NCI-H2196 treated with DMSO at 0.1 percent for 48 hours (cell line): Measurements from ENCODE around the gene GPR161.

ENCODE experiments used
- DNase-seq: peaks from one replicate; lab custom pipeline; 2025; ENCODE audit not compliant: unreplicated experiment; lab: John Stamatoyannopoulos, UW

Gene GPR161

DNA sequence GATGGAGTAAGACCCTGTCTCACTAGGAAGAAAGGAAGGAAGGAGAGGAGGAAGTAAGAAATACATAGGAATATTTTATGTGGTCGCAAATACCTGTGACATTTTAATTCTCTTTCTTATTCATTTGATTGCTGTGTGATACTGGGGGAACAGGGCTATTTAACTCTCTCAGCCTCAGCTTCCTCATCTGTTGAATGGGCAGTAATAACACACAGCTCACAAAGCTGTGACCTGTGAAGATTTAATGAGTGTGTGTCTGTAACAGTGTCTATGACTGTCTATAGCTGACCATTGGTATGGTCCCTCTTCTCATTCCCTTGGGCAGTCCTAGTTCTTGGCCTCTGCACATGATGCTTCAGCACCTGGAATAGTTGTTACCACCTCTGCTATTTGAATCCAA lies 13.6 kb upstream of the GPR161 start:
- DNase-seq, result no peak

GRCh38 chr1:168148916-168149315 lies 12.2 kb upstream of the GPR161 start:
- no peak for DNase-seq

DNA sequence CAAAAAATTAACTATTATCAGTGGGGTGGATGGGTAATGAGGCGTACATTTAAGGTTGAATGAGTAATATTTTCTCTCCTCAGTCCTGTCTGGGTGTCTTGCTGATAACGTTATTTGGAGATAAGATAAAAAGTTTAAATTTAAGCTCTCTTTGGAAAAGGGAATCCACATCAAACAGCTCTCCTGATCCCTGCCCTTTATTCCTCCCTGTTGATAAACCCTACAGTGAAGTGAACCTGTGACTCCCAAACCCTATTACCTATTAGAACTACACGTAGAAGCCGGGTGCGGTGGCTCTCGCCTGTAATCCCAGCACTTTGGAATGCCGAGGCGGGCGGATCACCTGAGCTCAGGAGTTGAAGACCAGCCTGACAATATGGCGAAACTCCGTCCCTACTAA lies 9.9 kb upstream of the GPR161 start:
- DNase-seq, result no peak

DNA sequence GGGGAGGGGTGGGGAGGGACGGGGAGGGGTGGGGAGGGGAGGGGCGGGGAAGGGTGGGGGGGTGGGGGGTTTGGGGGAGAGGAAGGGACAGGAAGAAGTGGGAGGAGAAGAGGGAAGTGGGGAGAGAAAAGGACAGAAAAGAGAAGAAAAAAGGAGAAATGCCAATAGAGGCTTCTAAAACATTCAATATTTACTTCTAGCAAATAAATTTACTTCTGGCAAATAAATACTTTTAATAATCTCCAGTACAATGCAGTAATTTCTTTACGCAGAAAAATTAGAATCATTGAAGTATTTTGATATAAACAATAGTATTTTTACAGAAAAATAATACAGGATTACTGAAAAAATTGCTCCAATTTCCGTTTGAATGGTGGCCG lies 9.4 kb upstream of the GPR161 start:
- no peak for DNase-seq

GRCh38 chr1:168145184-168146159 lies 8.7 kb upstream of the GPR161 start:
- peak; percentile 34 for DNase-seq

- DNase-seq, result no peak
Measured at GRCh38 chr1:168141871-168142385, 5.2 kb upstream of the GPR161 start.

DNA sequence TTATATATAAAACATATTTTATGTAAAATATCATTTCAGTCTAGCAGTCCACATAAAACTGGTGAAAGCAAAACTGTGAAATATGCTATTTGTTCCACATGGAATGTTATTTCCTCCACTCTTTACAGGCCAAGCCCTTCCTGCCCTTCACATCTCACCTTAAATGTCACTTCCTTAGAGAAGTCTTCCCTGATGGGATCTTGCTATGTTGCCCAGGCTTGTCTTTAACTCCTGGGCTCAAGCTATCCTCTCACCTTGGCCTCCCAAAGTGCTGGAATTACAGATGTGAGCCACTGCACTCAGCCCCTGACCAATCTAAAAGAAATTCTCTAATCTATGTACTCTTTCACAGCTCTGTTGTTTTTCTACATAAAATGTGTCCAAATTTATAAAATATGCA lies 2.3 kb upstream of the GPR161 start:
- no peak for DNase-seq

GRCh38 chr1:168138134-168138533 lies 1.4 kb upstream of the GPR161 start:
- no peak for DNase-seq

GRCh38 chr1:168137515-168137821 lies 738 bp upstream of the GPR161 start:
- DNase-seq, result no peak

GRCh38 chr1:168135921-168136708 lies 615 bp downstream of the GPR161 start:
- DNase-seq, result no peak

DNA sequence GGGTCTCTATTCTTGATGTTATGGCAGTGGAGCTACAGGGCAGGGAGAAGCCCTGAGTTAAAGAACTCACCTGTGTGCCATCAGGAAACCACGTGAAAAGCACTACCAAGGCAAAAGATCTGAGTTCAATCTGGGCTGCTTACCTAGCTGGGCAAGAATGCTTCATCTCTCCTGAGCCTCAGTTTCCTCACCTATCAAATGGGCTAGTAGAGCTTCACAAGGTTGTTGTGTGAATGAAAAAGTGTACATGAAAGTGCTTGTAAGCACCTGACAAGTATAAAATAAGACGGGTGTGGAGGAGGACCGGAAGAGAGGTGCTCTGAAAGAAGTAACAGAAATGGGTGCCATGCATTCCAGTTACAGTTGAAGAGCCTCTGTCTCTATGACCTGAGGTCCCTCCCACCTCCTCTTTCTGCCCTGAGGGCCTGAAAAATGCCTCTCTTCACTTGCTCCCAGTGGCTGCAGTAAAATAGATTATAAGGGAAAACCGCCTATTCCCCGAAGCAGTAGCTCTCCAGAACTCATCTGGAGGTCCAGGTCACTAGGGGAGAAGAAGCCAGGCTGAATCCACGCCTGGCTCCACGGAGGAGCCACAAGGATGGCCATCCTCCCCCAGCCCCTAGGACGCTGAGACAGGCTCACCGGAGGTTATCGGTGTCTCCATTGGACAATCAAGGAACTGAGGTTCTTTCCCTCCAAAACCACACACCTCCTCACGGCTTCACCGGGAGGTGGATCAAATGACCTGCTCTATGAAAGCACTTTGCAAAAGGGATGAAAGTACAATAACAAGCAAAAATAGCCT lies 1.4 kb downstream of the GPR161 start:
- no peak for DNase-seq

DNA sequence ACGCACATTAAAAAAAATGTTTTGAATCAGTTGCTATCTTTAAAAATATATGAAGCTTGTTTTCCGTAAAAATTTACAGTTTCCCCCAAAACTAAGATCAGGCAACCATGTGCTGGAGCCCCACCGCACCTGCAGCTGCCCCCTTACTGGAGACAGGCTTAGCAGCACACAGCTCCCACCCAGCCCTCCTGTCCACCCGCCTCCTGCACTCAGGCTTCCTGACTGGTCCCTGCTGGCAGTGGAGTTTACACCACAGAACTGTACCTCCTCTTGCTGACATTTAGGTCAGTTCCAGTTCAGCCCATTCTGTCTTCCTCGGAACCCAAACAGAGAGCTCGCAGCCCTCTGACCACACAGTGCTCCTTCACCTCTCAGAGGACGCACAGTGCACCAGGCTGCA lies 2.1 kb downstream of the GPR161 start:
- DNase-seq, result no peak

DNA sequence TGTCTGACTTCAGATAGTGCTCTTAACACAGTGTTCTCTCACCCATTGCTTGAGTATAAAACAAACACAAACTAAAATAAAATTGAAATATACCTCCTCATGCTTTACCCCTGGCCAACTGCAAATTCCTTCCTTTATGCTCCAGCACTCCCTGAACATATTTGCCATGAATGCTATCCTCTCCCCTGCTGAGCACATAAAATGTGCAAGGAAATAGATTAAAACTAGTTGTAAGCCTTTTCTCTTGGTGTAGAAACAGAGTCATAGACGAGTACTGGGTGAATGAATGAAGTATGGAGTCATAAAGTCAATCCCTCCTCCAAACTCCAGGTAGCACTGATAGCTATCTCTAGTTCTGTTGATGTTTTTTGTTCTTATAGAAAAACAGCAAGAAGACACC lies 2.6 kb downstream of the GPR161 start:
- DNase-seq, result no peak

GRCh38 chr1:168129933-168130332 lies 6.8 kb downstream of the GPR161 start:
- no peak for DNase-seq

- no peak for DNase-seq
Measured at GRCh38 chr1:168127503-168127902, 9.2 kb downstream of the GPR161 start.

DNA sequence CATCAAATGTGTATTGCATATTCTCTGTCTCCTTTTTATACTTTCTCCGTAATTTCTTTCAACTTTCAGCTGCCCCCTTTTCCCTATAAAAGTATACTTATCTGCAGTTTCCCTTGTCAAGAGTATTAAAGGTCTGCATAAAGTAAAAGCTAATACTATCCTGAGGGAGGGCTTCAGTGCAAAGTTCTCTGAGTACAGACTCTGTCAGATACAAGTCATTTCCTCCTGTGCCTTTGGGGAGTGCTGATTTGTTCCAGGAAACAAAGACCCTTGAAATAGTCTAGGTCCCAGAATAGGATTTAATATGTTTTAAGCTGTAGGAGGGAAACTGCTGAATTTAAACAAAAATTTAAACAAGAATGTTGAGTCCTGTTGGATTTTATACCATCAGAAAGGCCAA lies 11.7 kb downstream of the GPR161 start:
- DNase-seq, result no peak

GRCh38 chr1:168121401-168122011 lies 15.2 kb downstream of the GPR161 start:
- no peak for DNase-seq

DNA sequence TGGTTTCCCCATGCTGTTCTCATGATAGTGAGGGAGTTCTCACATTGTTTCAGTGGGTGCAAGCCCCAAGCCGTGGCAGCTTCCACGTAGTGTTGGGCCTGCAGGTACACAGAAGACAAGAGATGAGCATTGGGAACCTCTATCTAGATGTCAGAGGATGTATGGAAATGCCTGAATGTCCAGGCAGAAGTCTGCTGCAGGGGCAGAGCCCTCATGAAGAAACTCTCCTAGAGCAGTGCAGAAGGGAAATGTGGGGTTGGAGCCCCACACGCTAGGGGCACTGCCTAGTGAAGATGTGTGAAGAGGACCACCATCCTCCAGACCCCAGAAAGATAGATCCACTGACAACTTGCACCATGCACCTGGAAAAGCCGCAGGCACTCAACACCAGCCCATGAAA lies 17.0 kb downstream of the GPR161 start:
- DNase-seq, result no peak

- DNase-seq, result peak; percentile 36
Measured at GRCh38 chr1:168116327-168116799, 20.4 kb downstream of the GPR161 start.

- peak; percentile 77 for DNase-seq
Measured at GRCh38 chr1:168114845-168115244, 21.9 kb downstream of the GPR161 start.
